SJCRH30 (cell line): Measurements from ENCODE around the gene BAZ1B. TPM values are rescaled to one million over a fixed set of nuclear protein-coding genes. Genes with fewer than 3 reads are reported as not detected.
"Not testable (repeated sequence)": the region's sequence is repeated elsewhere in the genome, so short reads cannot be mapped to it uniquely, and the experiment has no call there.

Source experiments
- DNase-seq, 2 experiments: peaks; one replicate each; pipeline ENCODE4 v3.0.0-alpha.2; 2015 to 2020
- H3K27ac ChIP-seq: fragments of 250-450 bp; sonication (Bioruptor Pico); 2 replicates; pipeline ENCODE4 v1.5.1; 2020; ENCODE audit warnings: mild to moderate bottlenecking, moderate library complexity
- H3K27me3 ChIP-seq: fragments of 250-450 bp; sonication (Bioruptor Pico); 2 replicates; pipeline ENCODE4 v1.5.1; 2020; ENCODE audit warnings: mild to moderate bottlenecking, moderate library complexity
- H3K36me3 ChIP-seq: fragments of 250-450 bp; sonication (Bioruptor Pico); 2 replicates; pipeline ENCODE4 v1.5.1; 2020; ENCODE audit warnings: mild to moderate bottlenecking, moderate library complexity
- H3K4me1 ChIP-seq: fragments of 250-450 bp; sonication (Bioruptor Pico); 2 replicates; pipeline ENCODE4 v1.5.1; 2020; ENCODE audit warnings: mild to moderate bottlenecking, moderate library complexity
- H3K4me3 ChIP-seq: fragments of 250-450 bp; sonication (Bioruptor Pico); 2 replicates; pipeline ENCODE4 v1.5.1; 2020; ENCODE audit warnings: mild to moderate bottlenecking, moderate library complexity
- H3K9me3 ChIP-seq: fragments of 250-450 bp; sonication (Bioruptor Pico); replicated peaks from 2 replicates; pipeline ENCODE4 v1.5.1; 2020; ENCODE audit warnings: mild to moderate bottlenecking, moderate library complexity
- total RNA-seq: library from RNA; depleted of rRNA; stranded (reverse); fragments of >200 nt; shearing (Covaris generic); gene quantifications from 2 replicates; pipeline ENCODE4 v1.2.3, GENCODE V29; 2014

BAZ1B gene
- total RNA-seq, 1 experiment from 2014 or later, result 139 TPM

- Histone ChIP-seq H3K4me3 (peak overlapping the region; percentile 53), H3K4me1 (peaks cover 5% of the 10 kb centered on the region; the same call in 1 of the 2 replicates), H3K36me3 (no peaks in the 10 kb centered on the region), H3K27me3 (peaks cover 5% of the 10 kb centered on the region; the same call in 1 of the 2 replicates), H3K27ac (no peak overlapping the region; the same call in 1 of the 2 replicates), H3K9me3 (no peaks in the 10 kb centered on the region)
- DNase-seq, result no peak
Observed at GRCh38 chr7:73424489-73424885, 97.6 kb downstream of the BAZ1B start.

GRCh38 chr7:73423519-73424488 is 98.3 kb downstream of the BAZ1B start:
- Histone ChIP-seq H3K4me1 (peaks cover 5% of the 10 kb centered on the region; the same call in 1 of the 2 replicates), H3K4me3 (peak overlapping the region; percentile 53), H3K27ac (no peak overlapping the region; the same call in 1 of the 2 replicates), H3K36me3 (no peaks in the 10 kb centered on the region), H3K9me3 (no peaks in the 10 kb centered on the region), H3K27me3 (peaks cover 5% of the 10 kb centered on the region; the same call in 1 of the 2 replicates)
- peak; percentile 63 to 76 for DNase-seq

- not testable (repeated sequence) for H3K27ac ChIP-seq, H3K27me3 ChIP-seq, H3K4me1 ChIP-seq, H3K36me3 ChIP-seq, DNase-seq, H3K9me3 ChIP-seq, H3K4me3 ChIP-seq
Observed at GRCh38 chr7:73420610-73421009, 101.5 kb downstream of the BAZ1B start.

GRCh38 chr7:73420016-73420415 is 102.1 kb downstream of the BAZ1B start:
- H3K27me3 ChIP-seq, H3K4me1 ChIP-seq, H3K27ac ChIP-seq, H3K4me3 ChIP-seq, H3K9me3 ChIP-seq, H3K36me3 ChIP-seq: not testable (repeated sequence)
- peak; percentile 77 to 79 for DNase-seq

- H3K27ac ChIP-seq, result no peak overlapping the region
- no peaks in the 10 kb centered on the region for H3K36me3 ChIP-seq
- H3K4me3 ChIP-seq, result no peak overlapping the region
- no peaks in the 10 kb centered on the region for H3K27me3 ChIP-seq
- peaks cover 5% of the 10 kb centered on the region; the same call in 1 of the 2 replicates for H3K4me1 ChIP-seq
- no peak for DNase-seq
- H3K9me3 ChIP-seq, result no peaks in the 10 kb centered on the region
Observed at GRCh38 chr7:73418113-73418703, 103.9 kb downstream of the BAZ1B start.

GRCh38 chr7:73410541-73411131 is 111.5 kb downstream of the BAZ1B start:
- not testable (repeated sequence) for H3K36me3 ChIP-seq, H3K27me3 ChIP-seq, H3K4me1 ChIP-seq, H3K9me3 ChIP-seq
- Histone ChIP-seq H3K4me3 (peak overlapping the region; percentile 41), H3K27ac (peak overlapping the region; percentile 60; the same call in 1 of the 2 replicates)
- peak; percentile 84 to 87 for DNase-seq

GRCh38 chr7:73404860-73405259 is 117.2 kb downstream of the BAZ1B start:
- not testable (repeated sequence) for H3K4me1 ChIP-seq, H3K36me3 ChIP-seq, H3K9me3 ChIP-seq, DNase-seq, H3K4me3 ChIP-seq, H3K27me3 ChIP-seq, H3K27ac ChIP-seq

- H3K4me3 ChIP-seq, H3K36me3 ChIP-seq, H3K27ac ChIP-seq, H3K27me3 ChIP-seq, DNase-seq, H3K4me1 ChIP-seq, H3K9me3 ChIP-seq: not testable (repeated sequence)
Observed at GRCh38 chr7:73399185-73400050, 122.7 kb downstream of the BAZ1B start.

- Histone ChIP-seq H3K4me1 (no peaks in the 10 kb centered on the region), H3K4me3 (no peak overlapping the region), H3K27me3 (no peaks in the 10 kb centered on the region), H3K36me3 (no peaks in the 10 kb centered on the region), H3K27ac (no peak overlapping the region), H3K9me3 (no peaks in the 10 kb centered on the region)
- no peak for DNase-seq
Observed at GRCh38 chr7:73397521-73398281, 124.4 kb downstream of the BAZ1B start.

GRCh38 chr7:73395538-73396503 is 126.3 kb downstream of the BAZ1B start:
- DNase-seq, result no peak
- H3K27me3 ChIP-seq, result no peaks in the 10 kb centered on the region

GRCh38 chr7:73394422-73394821 is 127.7 kb downstream of the BAZ1B start:
- no peaks in the 10 kb centered on the region for H3K4me1 ChIP-seq
- no peak overlapping the region for H3K27ac ChIP-seq
- DNase-seq, result no peak
- H3K36me3 ChIP-seq, result no peaks in the 10 kb centered on the region
- no peak overlapping the region for H3K4me3 ChIP-seq
- no peaks in the 10 kb centered on the region for H3K9me3 ChIP-seq
- no peaks in the 10 kb centered on the region for H3K27me3 ChIP-seq

More at GRCh38 chr7:73395538-73396503, 126.3 kb downstream of the BAZ1B start:
- Histone ChIP-seq H3K4me3 (no peak overlapping the region), H3K4me1 (no peaks in the 10 kb centered on the region), H3K9me3 (no peaks in the 10 kb centered on the region), H3K27ac (no peak overlapping the region), H3K36me3 (no peaks in the 10 kb centered on the region)

GRCh38 chr7:73391396-73391795 is 130.7 kb downstream of the BAZ1B start:
- Histone ChIP-seq H3K36me3 (no peaks in the 10 kb centered on the region), H3K4me1 (no peaks in the 10 kb centered on the region), H3K27me3 (no peaks in the 10 kb centered on the region), H3K4me3 (no peak overlapping the region), H3K9me3 (peaks cover 15% of the 10 kb centered on the region; the same call in 1 of the 2 replicates), H3K27ac (no peak overlapping the region)
- DNase-seq, result no peak
